RPMI8226 (cell line): Measurements from ENCODE around the gene APOL6.
"Not testable (repeated sequence)": the region's sequence is repeated elsewhere in the genome, so short reads cannot be mapped to it uniquely, and the experiment has no call there.

Experiments
- DNase-seq: peaks from one replicate; pipeline ENCODE4 v3.0.0-alpha.2; 2015

Gene APOL6

DNA sequence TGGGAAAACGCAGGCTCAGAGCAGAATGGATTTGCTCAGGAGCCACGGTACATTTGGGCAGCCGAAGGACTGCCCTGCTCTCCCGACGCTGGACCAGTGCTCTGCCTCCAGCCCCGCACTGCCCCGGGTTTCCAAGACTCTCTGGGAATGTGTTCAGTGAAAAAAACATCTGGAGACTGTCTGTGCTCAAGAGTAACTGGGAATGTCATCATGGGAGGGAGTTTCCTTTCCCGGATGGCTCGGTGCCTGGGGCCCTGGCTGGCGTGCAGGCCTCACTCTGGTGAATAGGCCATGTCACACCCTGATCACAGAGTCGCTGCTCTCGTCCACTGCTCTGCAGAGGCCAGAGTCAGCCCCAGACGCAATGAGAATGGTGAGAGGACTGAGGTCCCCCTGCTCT, 9.8 kb upstream of the APOL6 start:
- DNase-seq: no peak

DNA sequence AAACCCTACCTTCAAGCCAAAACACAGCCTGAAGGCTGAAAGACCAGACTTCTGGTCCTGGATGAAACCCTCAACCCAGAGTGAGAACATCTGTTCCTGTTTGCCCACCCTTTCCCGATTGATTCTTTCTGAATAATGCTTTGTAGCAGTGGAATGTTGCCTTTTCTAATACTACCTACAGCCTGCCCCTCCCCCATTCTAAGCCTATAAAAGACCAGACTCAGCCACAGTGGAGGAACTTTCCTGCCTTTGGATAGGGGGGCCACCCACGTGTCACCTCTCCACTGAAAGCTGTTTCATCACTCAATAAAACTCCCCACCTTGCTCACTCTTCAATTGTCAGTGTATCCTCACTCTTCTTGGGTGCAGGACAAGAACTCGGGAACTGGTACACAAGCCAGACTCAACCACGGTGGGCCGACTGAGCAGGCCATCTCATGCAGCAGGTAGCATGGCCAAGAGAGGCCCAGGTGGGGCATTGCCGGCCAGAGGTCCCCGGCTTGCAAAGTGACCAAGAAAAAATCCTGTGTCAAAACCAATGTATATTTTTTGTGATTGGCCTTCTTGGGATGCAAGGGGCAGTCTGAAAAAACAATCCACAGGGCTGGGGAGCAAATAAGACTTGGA, 6.6 kb upstream of the APOL6 start:
- DNase-seq: no peak

- DNase-seq: no peak
Observed at GRCh38 chr22:35642305-35642741, 5.9 kb upstream of the APOL6 start.

DNA sequence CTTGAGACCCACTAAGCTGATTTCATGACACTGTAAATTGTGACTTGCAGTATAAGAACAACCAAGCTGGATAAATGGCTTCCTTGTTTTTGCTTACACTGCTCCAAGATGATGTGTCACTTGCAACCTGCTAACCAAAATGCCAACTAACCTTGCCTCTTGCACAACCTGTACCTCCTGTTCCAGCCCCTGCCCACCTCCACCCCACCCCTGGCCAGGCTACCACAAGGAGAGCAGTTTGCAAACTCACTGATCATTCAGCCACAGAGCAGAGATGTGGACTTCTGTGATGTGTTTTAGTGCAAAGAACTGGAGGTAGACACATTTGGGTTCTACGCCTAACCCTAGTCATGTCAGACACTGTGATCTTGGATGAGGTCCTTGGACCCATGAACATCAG, 4.3 kb upstream of the APOL6 start:
- DNase-seq: no peak

- DNase-seq: no peak
Observed at GRCh38 chr22:35645646-35646045, 2.6 kb upstream of the APOL6 start.

- DNase-seq: no peak
Observed at GRCh38 chr22:35649026-35649553, 844 bp downstream of the APOL6 start.

DNA sequence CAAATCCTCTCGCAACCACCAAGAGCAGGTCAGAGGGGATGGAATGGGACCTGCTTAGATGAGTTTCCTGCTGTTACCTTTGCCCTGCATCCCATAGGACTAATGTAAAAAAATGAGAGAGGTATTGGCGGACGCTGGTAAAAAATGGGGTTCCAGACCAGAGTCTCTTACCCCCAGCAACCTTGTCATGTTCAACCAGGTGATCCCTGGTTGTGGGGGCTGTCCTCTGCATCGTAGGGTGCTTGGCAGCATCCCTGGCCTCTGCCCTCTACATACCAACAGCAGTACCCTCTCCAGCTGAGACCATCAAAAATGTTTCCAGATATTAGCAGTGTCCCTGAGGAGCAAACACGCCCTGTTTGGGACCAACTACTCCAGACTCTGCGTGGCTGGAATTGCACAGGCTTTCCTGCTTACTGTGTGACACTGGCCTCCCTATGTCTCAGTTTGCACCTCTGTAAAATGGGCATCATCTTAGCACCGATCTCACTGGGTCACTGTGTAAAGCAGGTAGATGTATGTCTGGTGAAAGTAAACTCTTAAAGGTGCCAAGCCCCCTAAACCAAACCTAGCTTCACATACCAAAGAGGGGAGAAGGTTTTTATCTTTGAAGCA, 1.5 kb downstream of the APOL6 start:
- no peak for DNase-seq

- no peak for DNase-seq
Observed at GRCh38 chr22:35651085-35651484, 2.8 kb downstream of the APOL6 start.

GRCh38 chr22:35653824-35654223, 5.6 kb downstream of the APOL6 start:
- no peak for DNase-seq

DNA sequence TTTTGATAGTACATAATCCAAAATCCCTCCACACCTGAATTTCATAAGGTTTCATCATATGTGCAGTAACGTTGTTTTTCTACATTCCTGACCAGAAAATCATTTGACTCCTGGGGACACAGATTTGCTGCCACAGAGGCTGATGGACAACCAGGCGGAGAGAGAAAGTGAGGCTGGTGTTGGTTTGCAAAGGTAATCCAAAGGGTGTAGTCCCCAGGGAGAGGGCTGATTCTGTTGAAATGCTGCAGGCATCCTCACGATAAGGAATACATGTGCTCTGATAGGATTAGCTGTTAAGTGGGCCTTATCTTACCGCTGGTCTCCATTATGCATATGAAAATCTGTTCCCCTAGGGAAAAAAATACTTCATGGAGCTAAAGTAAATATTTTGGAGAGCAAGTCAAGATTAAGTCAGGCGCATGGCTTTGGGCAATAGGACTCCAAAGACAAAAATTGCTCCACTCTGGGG, 8.1 kb downstream of the APOL6 start:
- DNase-seq: no peak

DNA sequence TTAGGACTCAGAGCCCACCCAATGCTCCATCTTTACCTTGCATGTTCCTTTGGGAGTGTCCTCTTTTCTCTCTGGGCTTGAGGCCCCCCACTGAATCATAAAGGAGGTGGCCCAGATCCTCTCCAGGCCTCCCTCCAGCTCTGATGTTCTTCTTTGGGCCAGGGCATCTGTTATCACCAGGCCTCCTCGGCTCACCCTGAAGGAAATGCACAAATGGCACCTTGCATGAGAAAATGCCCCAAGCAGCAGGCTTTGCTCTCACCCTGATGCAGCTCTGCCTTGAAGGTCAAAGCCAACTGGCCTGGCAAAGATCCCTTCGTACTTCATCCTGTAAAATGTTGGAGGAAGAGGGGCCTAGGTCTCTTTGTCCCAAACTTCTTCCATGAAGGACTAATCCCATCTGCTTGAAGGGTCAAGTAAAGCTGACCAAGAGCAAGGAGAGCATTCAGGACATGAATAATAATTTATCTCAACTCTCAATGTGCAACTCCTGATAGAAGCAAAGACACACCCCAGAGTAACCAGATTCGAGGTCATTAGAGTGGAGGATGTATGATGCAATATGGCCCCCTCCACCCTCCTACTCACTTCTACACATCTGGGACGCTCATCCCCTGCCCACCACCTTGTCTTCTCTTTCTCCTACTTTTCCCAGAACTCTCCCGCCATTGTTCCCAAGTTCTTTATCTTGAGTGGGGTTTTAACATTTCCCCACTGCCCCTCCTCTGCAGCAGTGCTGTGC, 9.5 kb downstream of the APOL6 start:
- no peak for DNase-seq

DNA sequence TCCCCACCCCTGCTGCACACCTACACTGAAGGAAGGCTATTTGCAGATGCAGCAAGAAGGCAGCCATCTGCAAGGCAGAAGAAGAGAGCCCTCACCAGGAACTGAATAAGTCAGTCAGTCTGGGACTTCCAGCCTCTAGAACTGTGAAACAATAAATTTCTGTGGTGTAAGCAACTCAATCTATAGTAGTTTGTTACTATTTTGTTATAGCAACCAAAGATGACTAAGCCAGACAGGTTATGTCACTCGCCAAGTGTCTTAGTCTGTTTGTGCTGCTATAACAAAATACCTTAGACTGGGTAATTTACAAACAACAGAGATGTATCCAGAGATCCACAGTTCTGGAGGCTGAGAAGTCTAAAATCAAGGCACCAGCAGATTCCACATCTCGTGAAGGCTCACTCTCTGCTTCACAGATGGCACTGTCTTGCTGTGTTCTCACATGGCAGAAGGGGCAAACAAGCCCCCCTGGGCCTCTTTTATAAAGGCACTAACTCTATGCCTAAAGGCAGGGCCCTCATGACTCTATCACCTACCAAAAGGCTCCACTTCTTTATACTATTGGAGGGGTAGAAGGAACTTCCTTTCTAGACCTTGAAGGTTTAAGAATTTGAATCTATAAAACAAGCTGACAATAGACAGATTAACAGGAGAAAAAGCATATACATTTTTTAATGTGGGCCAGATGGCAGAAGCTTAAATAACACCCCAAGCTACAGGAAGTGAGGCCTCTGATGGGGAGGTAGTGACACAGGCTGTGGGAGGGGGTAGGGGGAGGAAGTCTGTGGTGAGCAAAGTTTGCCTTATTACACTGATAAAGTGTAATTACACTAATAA, 12.3 kb downstream of the APOL6 start:
- DNase-seq: no peak

DNA sequence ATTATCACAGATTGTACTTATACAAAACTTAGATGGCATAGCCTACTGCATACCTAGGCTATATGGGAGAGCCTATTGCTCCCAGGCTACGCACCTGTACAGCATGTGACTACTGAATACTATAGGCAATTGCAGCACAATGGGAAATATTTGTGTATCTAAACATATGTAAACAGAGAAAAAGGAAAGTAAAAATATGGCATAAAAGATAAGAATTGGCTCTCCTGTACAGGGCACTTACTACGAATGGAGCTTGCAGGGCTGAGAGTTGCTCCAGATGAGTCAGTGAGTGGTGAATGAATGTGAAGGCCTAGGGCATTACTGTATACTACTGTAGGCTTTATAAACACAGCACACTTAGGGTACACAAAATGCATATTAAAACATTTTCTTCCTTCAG, 13.2 kb downstream of the APOL6 start:
- DNase-seq: no peak

DNA sequence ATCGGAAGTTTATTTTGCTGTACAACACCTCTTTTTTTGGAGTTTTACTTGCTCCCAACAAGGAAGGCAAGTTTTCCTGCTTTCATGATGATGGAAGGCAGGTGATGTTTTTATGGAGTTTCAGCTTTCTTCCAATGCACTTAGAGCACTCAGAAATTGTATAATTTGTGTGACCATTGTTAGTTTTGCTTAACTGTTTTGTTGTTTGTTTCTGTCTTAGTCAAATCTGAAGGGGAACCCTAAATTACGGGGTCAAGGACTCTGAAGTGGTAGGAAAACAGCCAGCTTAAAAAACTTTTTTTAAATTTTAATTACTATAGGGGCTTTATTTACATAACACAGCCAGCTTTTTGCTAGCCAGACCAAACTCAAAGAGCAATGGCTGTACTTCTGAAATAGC, 14.7 kb downstream of the APOL6 start:
- no peak for DNase-seq

GRCh38 chr22:35663371-35663770, 15.1 kb downstream of the APOL6 start:
- no peak for DNase-seq

GRCh38 chr22:35664955-35665587, 16.8 kb downstream of the APOL6 start:
- DNase-seq: no peak

GRCh38 chr22:35666699-35667098, 18.5 kb downstream of the APOL6 start:
- not testable (repeated sequence) for DNase-seq

DNA sequence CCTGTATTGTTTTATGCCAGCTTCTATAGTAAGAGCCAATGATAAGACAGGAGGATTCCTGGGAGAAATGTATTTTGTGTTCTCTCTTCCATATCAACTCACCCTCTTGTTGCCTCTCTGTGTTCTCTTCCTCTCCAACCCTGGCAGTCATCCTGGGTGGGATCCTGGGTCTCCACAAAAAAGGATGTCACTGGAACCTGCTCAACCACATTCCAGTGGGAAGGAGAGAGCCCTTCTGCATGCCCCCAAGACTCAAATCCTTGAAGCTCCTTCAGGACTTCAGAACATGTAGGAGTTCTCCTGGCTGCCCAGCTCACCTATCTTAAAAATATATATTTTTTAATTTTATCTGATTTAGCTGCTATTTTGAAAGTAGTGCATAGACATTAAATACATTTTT, 26.1 kb downstream of the APOL6 start:
- DNase-seq: no peak

DNA sequence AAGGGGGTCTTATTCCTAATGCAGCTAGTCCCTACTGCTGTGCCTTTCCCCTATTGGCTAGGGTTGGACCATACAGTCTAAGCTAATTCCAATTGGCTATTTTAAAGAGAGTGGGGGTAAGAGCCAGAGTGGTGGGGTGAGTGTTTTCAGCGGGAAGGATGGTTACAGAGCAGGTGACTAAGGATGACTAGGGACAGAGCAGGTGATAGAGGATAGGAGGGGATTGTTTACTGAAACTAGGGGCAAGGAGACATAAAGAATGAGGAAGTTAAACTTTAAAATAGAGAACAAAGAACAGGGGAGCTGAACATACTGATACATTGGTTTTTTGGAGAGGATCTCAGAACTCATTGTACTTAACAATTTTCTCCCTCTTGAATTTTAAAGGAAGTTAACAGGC, 27.8 kb downstream of the APOL6 start:
- DNase-seq: not testable (repeated sequence)

- no peak for DNase-seq
Observed at GRCh38 chr22:35677460-35678187, 29.4 kb downstream of the APOL6 start.

DNA sequence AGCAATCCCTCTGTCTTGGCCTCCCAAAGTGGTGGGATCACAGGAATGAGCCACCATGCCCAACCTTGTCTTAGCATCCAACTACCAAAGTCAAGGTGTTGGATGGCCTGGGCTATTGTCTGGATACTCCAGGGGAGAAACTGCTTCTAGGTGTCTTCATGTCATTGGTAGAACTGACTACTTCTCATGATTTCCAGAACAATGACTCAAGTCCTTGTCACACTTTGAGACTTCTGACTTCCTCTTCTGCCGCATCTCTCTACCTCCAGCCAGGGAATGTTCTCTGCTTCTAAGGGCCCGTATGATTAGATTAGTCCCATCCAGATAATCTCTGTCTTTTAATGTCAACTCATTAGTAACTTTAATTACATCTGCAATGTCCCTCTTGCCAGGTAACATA, 30.6 kb downstream of the APOL6 start:
- DNase-seq: no peak

DNA sequence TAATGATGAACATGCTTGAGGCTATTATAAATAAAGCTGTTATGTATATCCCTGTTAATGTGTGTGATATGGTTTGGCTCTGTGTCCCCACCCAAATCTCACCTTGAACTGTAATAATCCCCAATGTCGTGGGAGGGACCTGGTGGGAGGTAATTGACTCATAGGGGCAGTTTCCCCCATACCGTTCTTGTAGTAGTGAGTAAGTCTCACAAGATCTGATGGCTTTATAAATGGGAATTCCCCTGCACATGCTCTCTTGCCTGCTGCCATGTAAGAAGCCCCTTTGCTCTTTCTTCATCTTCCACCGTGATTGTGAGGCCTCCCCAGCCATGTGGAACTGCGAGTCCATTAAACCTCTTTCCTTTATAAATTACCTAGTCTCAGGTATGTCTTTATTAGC, 31.2 kb downstream of the APOL6 start:
- DNase-seq: not testable (repeated sequence)
